ENCODE measurements around the gene PITX1.
A peak's percentile ranks its signal among the peaks of the same experiment; 100 is the strongest.

PITX1 gene

DNA sequence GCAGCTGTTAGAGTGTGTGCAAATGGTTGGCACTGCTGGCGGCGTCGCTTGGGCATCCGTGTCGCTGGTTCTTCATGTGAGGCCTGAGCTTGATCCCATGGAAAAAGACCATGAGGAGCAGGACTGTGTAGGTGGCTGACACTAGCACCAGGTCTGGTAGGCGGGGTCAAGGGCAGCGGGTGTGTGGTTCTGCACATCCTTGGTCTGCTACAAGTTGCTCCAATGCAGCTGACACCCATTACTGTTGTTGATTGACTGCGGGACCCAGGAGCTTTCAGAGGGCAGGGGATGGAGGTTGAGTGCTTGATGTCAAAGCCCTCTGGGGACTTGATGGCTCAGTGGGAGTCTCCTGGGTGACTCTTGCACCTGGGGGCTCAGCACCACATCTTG, 29.0 kb upstream of the PITX1 start:
- H3K27ac ChIP-seq = no peak overlapping the region
- no peak for DNase-seq (ENCODE audit: low read depth, low spot score)

DNA sequence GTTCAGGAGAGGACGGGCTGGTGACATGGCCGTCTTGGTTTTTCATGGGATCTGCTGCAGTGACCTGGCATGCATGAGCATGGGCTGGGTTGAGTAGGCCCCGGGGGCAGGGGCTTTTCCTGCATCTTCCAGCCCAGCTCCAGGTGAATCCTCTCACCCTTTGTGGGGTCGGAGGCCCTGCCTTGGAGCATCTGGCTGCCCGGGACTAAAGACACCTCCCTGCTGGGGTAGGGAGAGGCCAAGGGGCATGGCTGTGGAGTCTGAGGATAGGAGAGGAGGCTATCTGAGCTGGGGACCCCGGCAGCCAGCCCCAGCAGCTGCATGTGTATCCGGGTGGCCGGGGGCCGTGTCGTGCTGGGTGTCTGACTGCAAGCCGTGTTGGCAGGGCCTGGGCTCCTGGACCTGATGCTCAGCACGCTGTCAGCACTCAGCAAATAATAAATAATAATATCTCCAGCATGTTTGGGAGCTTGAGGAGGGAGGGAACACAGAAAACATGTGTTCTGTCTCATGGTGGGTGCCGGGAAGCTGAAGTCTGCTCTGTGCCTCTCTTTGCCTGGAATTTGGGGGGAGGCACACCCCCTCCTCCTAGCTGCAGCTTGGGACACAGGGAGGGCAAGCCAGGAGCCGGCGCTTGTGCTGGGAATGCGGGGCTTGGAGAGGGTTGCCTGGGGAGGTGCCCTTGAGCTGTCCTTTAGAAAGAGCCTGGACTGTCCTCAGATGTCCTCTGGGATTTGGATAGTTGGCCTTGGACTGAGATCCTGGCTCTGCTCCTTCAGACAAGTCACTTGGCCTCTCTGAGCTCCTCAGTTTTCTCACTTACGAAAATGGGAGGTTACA, 28.4 kb upstream of the PITX1 start:
- no peak overlapping the region for H3K27ac ChIP-seq
- no peak for DNase-seq (ENCODE audit: low read depth, low spot score)

DNA sequence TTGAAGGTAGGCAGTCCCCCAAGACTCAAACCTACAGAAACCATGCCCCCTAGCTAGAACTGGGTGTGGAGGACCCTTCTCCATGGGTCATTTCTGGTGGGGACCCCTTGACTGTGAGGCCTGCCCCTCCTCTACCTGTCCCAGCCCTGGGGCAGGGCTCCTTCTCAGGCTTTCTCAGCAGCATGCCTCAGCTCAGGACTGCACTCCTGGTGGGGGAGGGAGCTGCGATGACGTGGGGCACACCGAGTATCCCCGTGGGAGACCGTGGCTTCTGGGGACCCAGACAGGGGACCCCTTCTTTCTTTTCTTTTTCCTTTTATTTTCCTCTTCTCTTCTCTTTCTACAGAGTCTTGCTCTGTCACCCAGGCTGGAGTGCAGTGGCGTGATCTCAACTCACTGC, 27.0 kb upstream of the PITX1 start:
- DNase-seq (ENCODE audit: low read depth, low spot score) = no peak
- H3K27ac ChIP-seq = no peak overlapping the region

DNA sequence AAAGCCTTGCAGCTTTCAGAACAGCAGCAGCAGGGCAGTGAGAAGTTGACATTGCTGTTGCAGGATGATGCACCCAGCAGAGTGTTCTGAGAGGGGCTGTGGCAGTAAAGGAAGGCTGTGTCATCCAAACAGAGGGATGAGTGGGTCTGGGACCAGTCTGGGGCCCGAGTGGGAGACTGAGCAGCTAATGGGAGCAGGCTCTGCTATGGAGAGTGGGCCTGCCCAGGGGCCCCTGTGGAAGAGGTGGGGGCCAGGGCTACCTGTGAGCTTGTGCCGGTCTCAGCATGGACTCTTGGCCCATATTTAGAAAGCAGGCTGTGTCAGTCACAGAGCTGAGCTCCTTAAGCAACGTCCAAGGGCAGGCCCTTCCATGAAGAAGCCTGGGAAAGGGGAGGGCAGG, 26.0 kb upstream of the PITX1 start:
- no peak for DNase-seq (ENCODE audit: low read depth, low spot score)
- H3K27ac ChIP-seq = no peak overlapping the region

DNA sequence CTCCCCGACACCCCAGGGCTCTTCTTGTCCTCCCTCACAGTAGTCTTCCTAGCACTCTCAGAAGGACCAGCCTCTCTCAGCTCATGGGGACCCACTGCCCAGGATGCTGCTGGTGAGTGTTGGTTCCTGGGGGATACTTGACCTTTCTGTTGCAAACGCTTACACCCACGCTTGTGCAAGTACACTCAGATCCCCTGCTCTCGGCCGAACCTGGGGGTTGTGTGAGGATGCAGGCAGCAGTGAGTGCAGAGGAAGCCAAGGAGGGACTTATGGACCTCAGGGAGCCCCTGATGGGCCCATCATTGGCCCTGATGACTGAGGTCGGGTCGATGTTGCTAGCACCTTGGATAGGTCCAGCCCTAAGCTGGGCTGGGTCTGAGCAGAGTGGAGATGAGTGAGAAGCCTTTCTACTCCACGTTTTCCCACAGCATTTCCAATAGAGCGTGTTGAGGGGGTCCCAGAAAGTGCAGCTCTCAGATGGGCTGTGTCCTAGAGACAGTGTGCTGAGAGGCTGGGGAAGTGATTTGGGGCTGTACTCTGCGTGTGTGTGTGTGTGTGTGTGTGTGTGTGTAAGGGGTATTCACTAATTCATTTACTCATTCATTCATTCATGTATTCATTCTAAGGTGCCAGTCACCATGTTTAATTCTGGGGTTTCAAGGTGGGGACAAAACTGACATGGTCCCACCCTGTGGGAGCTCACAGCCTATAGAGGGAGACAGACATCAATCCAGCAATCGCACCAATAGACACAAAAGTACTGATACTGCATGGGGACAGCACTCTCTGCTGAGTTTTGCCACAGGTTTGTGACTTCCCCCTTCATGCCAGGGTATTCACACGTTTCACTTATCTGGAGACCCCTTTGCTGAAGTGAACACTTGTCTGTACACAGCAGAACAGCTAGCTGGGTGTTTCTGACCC, 25.2 kb upstream of the PITX1 start:
- no peak for DNase-seq (ENCODE audit: low read depth, low spot score)

DNA sequence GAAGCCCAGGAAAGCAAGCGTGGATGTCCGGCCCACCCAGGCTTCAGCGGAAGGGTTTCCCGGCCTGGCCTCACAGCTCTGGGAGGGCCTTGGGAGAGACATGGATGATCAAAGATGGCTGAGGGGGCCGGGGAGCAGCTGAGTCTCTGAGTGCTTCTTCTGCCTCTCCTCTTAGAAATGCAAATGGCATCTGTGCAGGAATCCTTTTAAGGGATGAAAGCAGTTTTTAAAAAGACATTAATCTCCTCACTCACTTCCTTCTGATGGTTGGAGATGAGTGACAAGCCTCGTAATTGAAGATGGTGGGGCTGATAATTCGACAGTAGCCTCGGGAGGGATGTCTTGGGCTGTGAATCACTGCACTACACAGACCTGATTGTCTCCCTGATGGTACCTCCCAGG, 24.3 kb upstream of the PITX1 start:
- DNase-seq (ENCODE audit: low read depth, low spot score) = no peak
- H3K27ac ChIP-seq = no peak overlapping the region

More for the DNA sequence above, 25.2 kb upstream of the PITX1 start:
- no peak overlapping the region for H3K27ac ChIP-seq

DNA sequence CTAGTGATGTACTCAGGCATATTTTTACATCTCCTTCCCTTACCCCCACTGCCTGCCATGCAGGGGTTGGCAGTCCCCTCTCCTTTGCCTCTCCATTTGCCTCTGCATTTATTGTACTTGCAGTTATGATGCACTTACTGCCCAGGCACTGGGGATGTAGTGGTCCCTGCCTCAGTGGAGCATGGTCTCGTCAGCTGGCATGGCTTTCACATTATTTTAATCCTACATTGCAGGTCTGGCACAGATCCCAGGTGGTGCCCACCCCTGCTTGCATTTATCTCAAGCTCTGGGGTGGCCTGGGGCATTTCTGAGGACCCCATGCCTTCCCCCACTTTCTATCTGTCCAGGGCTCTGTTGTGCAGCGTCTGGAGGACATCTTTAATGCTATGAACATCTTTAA, 23.2 kb upstream of the PITX1 start:
- DNase-seq (ENCODE audit: low read depth, low spot score) = no peak
- no peak overlapping the region for H3K27ac ChIP-seq

DNA sequence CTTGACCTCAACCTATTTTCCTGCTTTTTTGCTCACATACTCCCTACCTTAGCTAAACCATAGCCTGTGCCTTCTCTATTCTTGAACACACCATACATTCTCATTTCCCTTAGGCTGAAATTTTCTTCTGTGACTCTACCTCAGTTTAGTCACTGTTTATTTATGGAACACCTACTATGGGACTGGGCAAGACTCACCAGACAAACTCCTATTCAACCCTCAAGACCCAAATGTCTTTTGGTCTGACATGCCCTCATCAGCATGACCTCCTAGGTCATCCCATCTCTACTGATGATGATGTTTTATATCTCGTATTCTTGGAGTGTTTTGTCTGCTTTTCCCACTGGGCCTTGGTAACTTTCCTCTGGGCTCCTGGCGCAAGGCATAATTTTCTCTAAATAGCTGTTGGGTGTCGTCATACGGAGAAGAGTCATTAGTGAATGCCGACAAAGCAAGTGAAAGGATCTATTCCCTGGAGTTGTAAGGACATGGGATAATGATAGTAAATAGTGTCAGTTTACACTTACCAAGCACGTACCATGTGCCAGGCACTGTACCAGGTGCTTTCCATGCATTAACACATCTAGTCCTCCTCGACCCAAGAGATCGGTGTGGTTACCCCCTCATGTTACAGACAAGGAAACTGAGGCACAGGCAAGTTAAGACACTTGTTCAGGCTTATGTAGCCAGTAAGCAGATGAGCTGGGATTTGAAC, 22.4 kb upstream of the PITX1 start:
- DNase-seq (ENCODE audit: low read depth, low spot score) = no peak
- H3K27ac ChIP-seq = no peak overlapping the region

DNA sequence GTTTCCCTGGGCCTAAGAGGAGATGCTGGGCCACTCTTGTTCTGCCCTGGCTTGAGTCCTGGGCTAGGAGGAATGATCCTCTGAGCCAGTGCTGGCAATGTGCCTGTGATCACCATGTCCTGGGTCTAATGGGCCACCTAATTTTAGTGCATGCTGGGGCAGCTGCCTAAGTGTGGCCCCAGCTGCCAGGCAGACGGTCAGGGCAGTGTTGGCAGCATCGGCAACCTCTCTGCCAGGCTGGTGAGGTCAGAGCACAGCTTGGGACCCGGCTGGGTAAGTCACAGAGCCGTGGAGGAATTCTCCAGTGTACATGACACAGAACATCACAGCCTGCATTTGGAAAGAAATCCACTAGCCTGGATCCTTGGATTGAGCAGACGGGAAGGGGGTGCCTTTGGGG, 21.4 kb upstream of the PITX1 start:
- H3K27ac ChIP-seq = no peak overlapping the region
- DNase-seq (ENCODE audit: low read depth, low spot score) = no peak

DNA sequence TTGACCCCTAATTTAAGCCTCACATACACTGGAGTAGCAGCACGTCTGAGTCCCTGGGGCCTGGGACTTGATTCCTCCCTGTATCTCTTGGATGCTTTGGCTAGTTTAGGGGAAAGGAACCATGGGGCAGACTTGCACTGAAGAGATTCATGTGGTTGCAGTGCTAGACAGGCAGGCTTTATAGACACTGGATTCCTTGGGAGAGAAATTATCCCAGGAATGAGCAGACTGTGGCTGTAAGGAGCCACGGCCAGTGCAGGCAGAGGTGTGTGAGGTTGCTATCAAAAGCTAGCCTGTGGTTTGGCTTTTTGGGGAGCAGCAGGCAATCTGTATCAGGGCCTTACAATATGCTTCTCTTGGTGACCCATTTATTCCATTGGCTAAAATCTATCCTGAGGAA, 20.5 kb upstream of the PITX1 start:
- no peak for DNase-seq (ENCODE audit: low read depth, low spot score)
- H3K27ac ChIP-seq = no peak overlapping the region

DNA sequence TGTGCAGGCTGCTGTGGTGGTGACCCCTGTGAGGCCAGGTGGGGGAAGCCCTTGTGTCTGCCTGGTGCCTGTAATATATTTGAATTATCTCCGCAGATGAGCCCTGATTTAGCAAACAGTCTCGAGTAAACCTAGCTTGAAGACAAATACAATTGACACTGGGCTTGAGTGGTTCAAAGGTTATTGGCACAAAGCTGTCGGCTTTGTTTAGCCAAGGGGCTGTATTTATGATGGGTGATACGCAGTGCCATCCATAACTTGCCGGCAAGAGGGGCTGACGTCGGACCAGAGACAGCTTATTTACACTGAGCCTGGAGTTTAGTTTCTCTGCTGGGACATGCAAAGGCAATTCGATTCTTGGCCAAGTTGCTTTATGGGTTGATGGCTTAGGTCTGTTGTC, 20.0 kb upstream of the PITX1 start:
- H3K27ac ChIP-seq = no peak overlapping the region
- no peak for DNase-seq (ENCODE audit: low read depth, low spot score)

DNA sequence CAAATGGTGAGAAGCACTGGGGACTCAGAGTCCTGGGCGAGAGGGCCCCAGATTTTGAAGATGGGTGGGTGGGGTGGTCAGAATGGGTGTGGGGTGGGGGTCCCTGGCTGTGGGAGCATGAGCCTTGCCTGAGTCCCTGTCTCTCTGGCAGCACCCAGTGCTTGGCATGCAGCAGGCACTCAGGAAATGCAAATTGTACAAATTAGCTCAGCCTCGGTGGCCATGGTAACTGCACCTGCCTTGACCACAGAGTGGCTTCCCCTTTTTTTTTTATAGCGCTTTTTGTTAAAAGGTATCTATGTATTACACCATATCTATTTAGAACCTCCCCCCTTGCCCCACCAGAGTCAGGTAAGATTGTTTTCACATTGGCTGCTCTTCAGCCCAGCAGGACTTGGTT, 19.2 kb upstream of the PITX1 start:
- H3K27ac ChIP-seq = no peak overlapping the region
- no peak for DNase-seq (ENCODE audit: low read depth, low spot score)

DNA sequence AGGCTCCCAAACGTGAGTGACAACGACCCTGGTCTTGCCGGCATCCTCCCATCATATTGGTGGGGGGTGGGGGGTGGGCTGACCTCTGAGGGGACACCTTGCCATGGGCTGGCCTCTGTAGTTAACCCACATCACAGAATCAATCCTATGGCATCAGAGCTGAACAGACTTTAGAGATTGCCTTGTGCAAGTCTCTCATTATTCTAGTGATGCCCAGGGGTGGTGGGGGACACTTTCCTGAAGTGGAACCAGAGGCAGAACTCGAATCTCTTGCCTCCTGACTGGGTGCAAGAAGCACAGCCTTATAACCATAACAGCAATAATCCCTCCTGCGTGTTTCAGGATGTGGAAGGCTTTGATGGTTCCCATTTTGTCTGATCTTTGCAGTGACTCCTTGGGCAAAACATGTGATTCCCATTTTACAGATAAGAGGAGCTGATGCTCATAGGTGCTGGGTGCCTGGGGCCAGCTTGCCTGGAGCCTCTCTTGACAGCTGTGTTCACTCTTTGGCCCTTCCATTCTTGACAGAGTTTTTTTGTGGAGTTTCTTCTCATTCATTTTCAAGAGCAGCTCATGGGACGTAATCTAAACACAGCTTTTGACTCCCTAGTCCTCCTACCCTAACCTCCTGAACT, 18.6 kb upstream of the PITX1 start:
- no peak overlapping the region for H3K27ac ChIP-seq
- no peak for DNase-seq (ENCODE audit: low read depth, low spot score)

DNA sequence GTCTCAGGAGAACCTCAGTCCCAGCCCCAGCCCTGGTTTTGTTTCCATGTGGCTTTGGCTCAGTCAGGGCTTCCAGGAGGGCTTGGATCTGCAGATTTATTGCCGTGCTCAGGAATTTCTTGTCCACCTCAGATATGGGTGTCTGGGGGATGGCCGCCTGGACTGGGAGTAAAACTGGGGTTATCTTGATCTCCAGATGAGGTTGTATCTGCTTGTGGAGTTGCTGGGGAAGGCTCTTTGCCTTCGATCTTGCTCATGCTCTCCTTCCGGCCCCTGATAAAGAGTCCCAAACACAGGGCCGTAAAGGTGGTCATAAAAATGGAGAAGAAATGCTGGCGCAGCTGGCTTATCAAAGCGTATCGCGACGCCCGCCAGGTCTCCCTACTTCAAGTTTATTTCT, 17.8 kb upstream of the PITX1 start:
- H3K27ac ChIP-seq = no peak overlapping the region
- no peak for DNase-seq (ENCODE audit: low read depth, low spot score)

DNA sequence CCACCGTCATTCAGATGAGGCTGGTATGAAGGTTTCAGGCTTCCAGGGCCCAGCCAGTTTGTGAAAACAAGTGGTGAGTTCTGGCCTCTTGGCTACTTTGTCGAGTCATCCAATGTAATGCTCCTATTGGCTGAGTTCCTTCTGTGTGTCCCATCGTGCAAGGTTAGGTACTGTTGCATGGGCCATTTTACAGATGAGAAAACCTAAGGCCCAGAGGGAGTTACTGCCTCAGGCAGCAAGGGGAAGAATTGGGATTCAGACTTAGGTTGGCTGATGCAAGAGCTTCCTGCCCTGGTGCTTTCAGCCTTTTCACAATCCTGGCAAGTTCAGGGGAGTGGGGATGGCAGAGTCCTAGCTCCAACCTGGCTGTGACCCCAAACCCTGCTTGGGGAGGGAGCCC, 17.4 kb upstream of the PITX1 start:
- no peak for DNase-seq (ENCODE audit: low read depth, low spot score)
- no peak overlapping the region for H3K27ac ChIP-seq

DNA sequence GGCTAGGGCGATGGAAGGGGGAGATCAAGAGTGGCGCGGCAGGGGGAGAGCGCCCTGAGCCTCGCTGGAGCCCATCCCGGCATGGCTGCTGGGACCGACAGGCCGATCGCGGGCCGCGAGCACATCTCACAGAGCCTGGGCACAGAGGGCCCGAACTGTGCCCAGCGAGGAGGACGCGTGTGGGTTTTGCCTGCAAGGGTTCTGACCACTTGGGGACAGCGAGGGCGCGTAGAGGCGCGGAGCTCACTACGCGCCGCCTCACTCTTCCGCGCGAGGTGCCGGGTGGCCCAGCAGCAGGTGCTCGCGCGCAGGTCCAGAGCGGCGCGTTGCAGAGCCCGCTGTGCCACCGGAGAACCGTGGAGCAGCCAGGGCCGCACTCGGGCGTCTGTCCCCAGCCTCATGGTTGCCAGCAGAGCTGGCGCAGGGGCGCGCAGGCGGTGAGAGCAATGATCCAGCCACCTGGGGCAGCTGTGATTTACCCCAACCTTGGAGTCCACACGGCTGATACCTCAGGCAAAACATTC, 16.3 kb upstream of the PITX1 start:
- no peak for DNase-seq (ENCODE audit: low read depth, low spot score)

DNA sequence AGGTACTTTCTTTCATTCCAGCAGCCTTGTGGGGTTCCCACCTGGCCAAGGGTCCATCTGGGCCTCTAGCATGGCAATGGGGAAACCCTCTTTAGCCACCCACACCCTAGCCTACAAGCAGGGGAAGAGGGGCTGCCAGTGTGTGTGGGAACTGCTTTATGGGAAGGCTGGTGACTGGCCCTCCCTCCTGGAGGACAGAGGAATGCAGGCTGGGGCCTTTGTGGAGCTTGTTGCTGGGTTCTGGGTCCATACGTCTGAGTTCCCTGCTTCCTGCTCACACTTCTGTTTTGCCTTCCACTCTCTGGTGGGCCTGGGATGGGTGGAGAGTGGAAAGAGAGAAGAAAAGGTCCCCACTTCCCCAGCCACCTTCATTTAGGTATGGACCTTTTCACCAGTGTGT, 14.9 kb upstream of the PITX1 start:
- no peak for DNase-seq (ENCODE audit: low read depth, low spot score)
- H3K27ac ChIP-seq = no peak overlapping the region

More for the DNA sequence above, 16.3 kb upstream of the PITX1 start:
- no peak overlapping the region for H3K27ac ChIP-seq

DNA sequence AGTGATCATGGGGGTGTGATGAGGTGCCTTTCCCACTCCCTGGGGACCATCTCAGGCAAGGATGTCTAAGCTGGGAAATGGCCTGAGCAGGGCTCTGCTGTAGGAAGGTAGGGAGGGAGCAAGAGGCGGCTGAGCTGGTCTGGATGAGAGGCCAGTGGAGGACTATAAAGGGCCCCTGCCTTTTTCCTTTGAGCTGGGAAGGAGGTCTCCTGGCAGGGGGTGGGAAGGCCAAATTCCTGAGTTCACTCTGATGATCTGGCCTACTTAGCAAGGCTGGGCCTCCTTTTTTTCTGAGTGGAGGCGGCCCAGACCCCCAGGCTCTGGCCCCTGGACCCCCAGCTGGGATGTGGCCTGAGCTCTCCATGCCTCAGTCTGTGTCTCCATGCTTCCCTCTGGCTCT, 14.3 kb upstream of the PITX1 start:
- H3K27ac ChIP-seq = no peak overlapping the region
- no peak for DNase-seq (ENCODE audit: low read depth, low spot score)

DNA sequence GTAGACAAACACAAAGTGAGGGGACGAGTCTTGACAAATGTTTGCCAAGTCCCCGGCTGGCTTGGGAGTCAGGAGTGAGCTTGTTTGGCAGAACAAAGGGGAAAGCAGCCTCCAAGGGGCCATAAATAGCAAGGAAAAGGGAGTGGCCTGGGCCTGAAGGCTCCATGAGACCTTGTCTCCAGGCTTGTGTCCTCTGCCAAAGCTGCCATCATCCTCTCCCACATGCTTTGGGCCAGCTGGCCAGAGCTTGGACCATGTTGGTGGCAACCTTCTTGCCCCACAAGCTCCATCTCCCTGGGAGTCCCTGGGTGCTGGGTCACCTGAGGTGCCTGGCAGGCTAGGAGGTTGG, 13.3 kb upstream of the PITX1 start:
- DNase-seq (ENCODE audit: low read depth, low spot score) = no peak
- H3K27ac ChIP-seq = peak overlapping the region; percentile 29

DNA sequence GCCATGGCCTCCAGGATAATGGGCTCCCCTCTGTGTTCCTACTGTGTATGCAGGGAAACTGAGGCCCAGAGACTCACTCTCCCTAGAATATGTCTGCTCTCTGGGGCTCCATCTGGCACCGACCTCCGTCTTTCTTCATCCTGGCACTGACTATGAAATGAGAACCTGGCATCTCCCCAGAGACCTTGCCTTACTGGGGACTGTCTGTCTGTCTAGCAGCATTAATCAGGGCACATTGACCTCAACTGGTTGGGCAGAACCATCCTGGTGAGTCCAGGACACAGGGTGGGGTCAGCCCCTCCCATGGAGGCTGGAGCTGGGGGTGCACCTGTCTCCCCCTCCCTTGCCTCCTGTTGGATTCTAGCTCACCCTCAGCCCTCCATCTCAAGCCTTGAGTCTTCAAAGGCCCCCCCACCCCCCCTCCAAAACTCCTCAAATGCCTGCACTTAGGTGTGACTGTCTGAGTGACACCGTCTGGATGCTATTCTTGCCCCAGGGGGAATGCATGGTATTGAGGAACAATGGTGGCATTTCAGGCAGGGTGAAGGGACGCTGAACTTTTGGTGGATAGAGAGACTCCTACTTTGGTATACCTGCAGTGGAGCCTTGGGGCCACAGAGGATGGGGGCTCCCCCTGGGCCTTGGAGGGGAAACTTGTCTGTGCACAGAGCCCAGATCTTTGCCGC, 12.8 kb upstream of the PITX1 start:
- no peak for DNase-seq (ENCODE audit: low read depth, low spot score)
- peak overlapping the region; percentile 29 for H3K27ac ChIP-seq

Measured in epithelial cell of prostate (primary cell).